Lower leg skin (tissue), 3 donors: ENCODE measurements around the gene TRMT2A.

Experiments
- CTCF ChIP-seq, 3 donors: fragments of 450-650 bp; IDR thresholded peaks; one replicate each; pipeline ENCODE4 v1.5.1; 2016; ENCODE audit warnings: antibody characterized with exemption in 3 of 3, mild to moderate bottlenecking in 3 of 3, moderate library complexity in 2 of 3
- POLR2A ChIP-seq, 2 donors: fragments of 450-650 bp; IDR thresholded peaks; one replicate each; pipeline ENCODE4 v1.6.1; 2016 to 2017; ENCODE audit warnings: antibody characterized with exemption in 2 of 2, mild to moderate bottlenecking in 1 of 2, moderate library complexity in 1 of 2

GRCh38 chr22:20095521-20095920 lies 21.5 kb downstream of the TRMT2A start:
- TF ChIP-seq CTCF (IDR thresholded peaks at IDR 0.05) (no peak), POLR2A (IDR thresholded peaks at IDR 0.05) (no peak)
